Activated T-cell treated with anti-CD3 and anti-CD28 coated beads, Interleukin-2, amount 50 U/mL, for 24 hours (primary cell): ENCODE data around the gene PASK.

Source experiments
- DNase-seq: peaks from one replicate; pipeline ENCODE4 v3.0.0-alpha.2; 2020
- H3K27ac Mint-ChIP-seq: 2 replicates; pipeline ENCODE4 v1.8.0; 2020; ENCODE audit warnings: mild to moderate bottlenecking, mixed read lengths
- H3K27me3 Mint-ChIP-seq: 2 replicates; pipeline ENCODE4 v1.8.0; 2020; ENCODE audit warnings: mixed read lengths
- H3K36me3 Mint-ChIP-seq: 2 replicates; pipeline ENCODE4 v1.8.0; 2020; ENCODE audit warnings: low read depth, mixed read lengths
- H3K4me1 Mint-ChIP-seq: 2 replicates; pipeline ENCODE4 v1.8.0; 2020; ENCODE audit warnings: low read depth, mixed read lengths
- H3K4me3 Mint-ChIP-seq: 2 replicates; pipeline ENCODE4 v1.8.0; 2020; ENCODE audit warnings: mild to moderate bottlenecking, moderate library complexity, mixed read lengths
- H3K9me3 Mint-ChIP-seq: 2 replicates; pipeline ENCODE4 v1.8.0; 2020; ENCODE audit warnings: mixed read lengths

Gene PASK

DNA sequence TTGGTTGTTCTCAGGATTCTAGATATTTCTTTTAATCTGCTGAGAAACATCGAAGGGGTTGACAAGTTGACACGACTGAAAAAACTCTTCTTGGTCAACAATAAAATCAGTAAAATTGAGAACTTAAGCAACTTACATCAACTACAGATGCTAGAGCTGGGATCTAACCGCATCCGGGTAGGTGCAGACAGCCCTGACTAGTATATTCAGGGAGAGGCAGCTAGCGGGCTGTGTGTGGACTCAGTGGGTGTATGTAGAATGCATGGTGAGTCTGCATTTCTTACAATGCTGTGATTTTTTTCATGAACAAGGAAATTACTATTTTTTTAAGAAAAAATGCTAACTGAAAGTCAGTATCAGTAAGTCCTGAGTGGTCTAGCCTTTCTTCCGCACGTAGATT is 11.0 kb upstream of the PASK start:
- Mint-ChIP-seq H3K4me1 (peaks cover 9% of the 10 kb centered on the region), H3K36me3 (peaks cover 83% of the 10 kb centered on the region), H3K9me3 (no peaks in the 10 kb centered on the region)

GRCh38 chr2:241159116-241159515 is 9.8 kb upstream of the PASK start:
- no peak for DNase-seq
- Mint-ChIP-seq H3K36me3 (peaks cover 85% of the 10 kb centered on the region), H3K27ac (peak overlapping the region; percentile 64), H3K4me3 (no peak overlapping the region), H3K4me1 (peaks cover 18% of the 10 kb centered on the region), H3K9me3 (no peaks in the 10 kb centered on the region), H3K27me3 (no peaks in the 10 kb centered on the region)

More for the DNA sequence above, 11.0 kb upstream of the PASK start:
- no peak for DNase-seq
- Mint-ChIP-seq H3K27me3 (no peaks in the 10 kb centered on the region), H3K4me3 (no peak overlapping the region), H3K27ac (no peak overlapping the region)

GRCh38 chr2:241158546-241158900 is 9.3 kb upstream of the PASK start:
- DNase-seq, result no peak
- Mint-ChIP-seq H3K9me3 (no peaks in the 10 kb centered on the region), H3K27ac (peak overlapping the region; percentile 64), H3K4me1 (peaks cover 21% of the 10 kb centered on the region), H3K4me3 (no peak overlapping the region), H3K36me3 (peaks cover 82% of the 10 kb centered on the region), H3K27me3 (no peaks in the 10 kb centered on the region)

- no peak overlapping the region for H3K27ac Mint-ChIP-seq
- no peak for DNase-seq
Measured at GRCh38 chr2:241157841-241158545, 8.7 kb upstream of the PASK start.

DNA sequence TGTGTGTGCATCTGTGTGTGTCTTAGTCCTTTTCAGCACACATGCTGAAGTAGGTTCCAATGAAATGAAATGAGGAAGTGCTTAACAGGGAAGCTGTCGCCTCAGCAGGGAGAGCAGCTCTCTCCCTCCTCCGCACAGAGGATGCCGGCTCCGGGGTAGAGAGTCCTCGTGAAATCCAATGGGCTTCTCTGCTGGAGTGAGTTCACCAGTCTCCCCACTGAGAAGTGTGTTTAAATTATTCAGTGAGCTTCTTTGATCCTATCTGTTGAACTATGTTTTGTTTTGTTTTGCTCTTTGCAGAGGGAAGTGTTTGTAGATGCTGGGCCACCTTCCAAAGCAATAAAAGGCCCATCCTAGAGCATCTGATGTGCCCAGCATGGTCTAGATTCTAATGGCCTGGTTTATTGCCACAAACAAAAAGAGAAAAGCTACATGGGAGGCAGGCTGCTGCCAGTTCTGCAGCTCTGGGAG is 7.7 kb upstream of the PASK start:
- no peak overlapping the region for H3K4me3 Mint-ChIP-seq

More at GRCh38 chr2:241157841-241158545, 8.7 kb upstream of the PASK start:
- H3K4me3 Mint-ChIP-seq, result no peak overlapping the region
- H3K27me3 Mint-ChIP-seq, result no peaks in the 10 kb centered on the region
- no peaks in the 10 kb centered on the region for H3K9me3 Mint-ChIP-seq
- peaks cover 82% of the 10 kb centered on the region for H3K36me3 Mint-ChIP-seq
- peaks cover 26% of the 10 kb centered on the region for H3K4me1 Mint-ChIP-seq

DNA sequence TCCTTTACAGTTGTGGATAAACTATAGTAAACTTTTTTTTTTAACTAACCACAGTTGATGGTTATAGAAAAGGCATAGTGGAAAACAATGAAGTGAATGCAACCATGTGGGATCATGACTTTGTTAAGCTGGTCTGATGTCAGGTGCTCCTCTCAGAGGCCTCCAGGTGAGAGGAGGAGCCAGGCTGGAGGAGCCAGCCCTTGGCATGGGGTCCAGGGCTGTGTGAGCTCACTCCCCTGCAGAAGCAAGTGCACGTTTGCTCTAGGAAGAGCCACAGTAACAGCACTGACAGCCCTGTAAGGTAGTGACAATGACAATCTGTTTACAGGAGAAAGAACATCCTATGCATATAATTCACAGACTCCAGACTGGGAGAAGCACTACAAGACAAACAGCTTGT is 6.7 kb upstream of the PASK start:
- Mint-ChIP-seq H3K9me3 (no peaks in the 10 kb centered on the region), H3K27me3 (no peaks in the 10 kb centered on the region), H3K4me3 (no peak overlapping the region), H3K4me1 (peaks cover 44% of the 10 kb centered on the region), H3K27ac (peak overlapping the region; percentile 50), H3K36me3 (peaks cover 74% of the 10 kb centered on the region)
- no peak for DNase-seq

More for the DNA sequence above, 7.7 kb upstream of the PASK start:
- no peak for DNase-seq
- H3K9me3 Mint-ChIP-seq, result no peaks in the 10 kb centered on the region
- H3K27me3 Mint-ChIP-seq, result no peaks in the 10 kb centered on the region
- H3K4me1 Mint-ChIP-seq, result peaks cover 33% of the 10 kb centered on the region
- H3K27ac Mint-ChIP-seq, result peak overlapping the region; percentile 15
- H3K36me3 Mint-ChIP-seq, result peaks cover 79% of the 10 kb centered on the region

DNA sequence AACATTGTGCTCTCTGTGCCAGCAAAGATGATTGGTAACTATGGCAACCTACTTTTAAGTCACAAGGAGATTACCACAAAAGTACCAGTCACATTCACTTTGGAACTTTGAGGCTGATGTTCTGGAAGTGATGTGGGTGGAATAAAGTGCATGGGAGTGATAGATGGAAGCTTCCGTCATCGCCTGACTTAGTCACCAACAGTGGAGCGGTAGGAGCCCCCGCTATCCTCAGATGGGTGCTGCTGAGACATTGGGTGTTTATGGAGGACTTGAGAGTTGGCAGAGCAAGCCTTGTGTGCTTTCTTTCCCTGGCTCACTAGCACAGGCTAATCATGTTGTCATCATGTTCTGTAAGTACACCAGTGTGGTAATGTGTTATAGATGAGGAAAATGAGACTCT is 5.6 kb upstream of the PASK start:
- H3K4me1 Mint-ChIP-seq, result peaks cover 50% of the 10 kb centered on the region
- H3K4me3 Mint-ChIP-seq, result no peak overlapping the region
- no peaks in the 10 kb centered on the region for H3K9me3 Mint-ChIP-seq
- peak overlapping the region; percentile 55 for H3K27ac Mint-ChIP-seq
- no peaks in the 10 kb centered on the region for H3K27me3 Mint-ChIP-seq
- H3K36me3 Mint-ChIP-seq, result peaks cover 74% of the 10 kb centered on the region
- no peak for DNase-seq

GRCh38 chr2:241153616-241154015 is 4.3 kb upstream of the PASK start:
- H3K4me3 Mint-ChIP-seq, result peak overlapping the region; percentile 24

GRCh38 chr2:241151934-241152660 is 2.8 kb upstream of the PASK start:
- no peaks in the 10 kb centered on the region for H3K27me3 Mint-ChIP-seq
- DNase-seq, result no peak
- peaks cover 50% of the 10 kb centered on the region for H3K36me3 Mint-ChIP-seq
- peak overlapping the region; percentile 92 for H3K4me3 Mint-ChIP-seq
- H3K9me3 Mint-ChIP-seq, result no peaks in the 10 kb centered on the region
- peak overlapping the region; percentile 96 for H3K27ac Mint-ChIP-seq
- H3K4me1 Mint-ChIP-seq, result peaks cover 63% of the 10 kb centered on the region

More at GRCh38 chr2:241153616-241154015, 4.3 kb upstream of the PASK start:
- peaks cover 63% of the 10 kb centered on the region for H3K36me3 Mint-ChIP-seq
- no peaks in the 10 kb centered on the region for H3K9me3 Mint-ChIP-seq
- H3K4me1 Mint-ChIP-seq, result peaks cover 52% of the 10 kb centered on the region
- no peak for DNase-seq
- no peaks in the 10 kb centered on the region for H3K27me3 Mint-ChIP-seq
- H3K27ac Mint-ChIP-seq, result peak overlapping the region; percentile 91

- H3K9me3 Mint-ChIP-seq, result no peaks in the 10 kb centered on the region
- peak overlapping the region; percentile 96 for H3K27ac Mint-ChIP-seq
- no peak for DNase-seq
- peaks cover 65% of the 10 kb centered on the region for H3K4me1 Mint-ChIP-seq
- H3K4me3 Mint-ChIP-seq, result peak overlapping the region; percentile 92
- H3K36me3 Mint-ChIP-seq, result peaks cover 46% of the 10 kb centered on the region
- no peaks in the 10 kb centered on the region for H3K27me3 Mint-ChIP-seq
Measured at GRCh38 chr2:241150660-241151530, 1.6 kb upstream of the PASK start.

- Mint-ChIP-seq H3K27ac (peak within 1 kb of the TSS; percentile 96), H3K4me3 (peak within 1 kb of the TSS; percentile 92), H3K27me3 (no peaks in the 10 kb centered on the region), H3K36me3 (peaks cover 43% of the 10 kb centered on the region), H3K9me3 (no peaks in the 10 kb centered on the region), H3K4me1 (peaks cover 60% of the 10 kb centered on the region)
- peak; percentile 94 for DNase-seq
Measured at GRCh38 chr2:241149925-241150659, 820 bp upstream of the PASK start, which contains the start of gene PPP1R7. TSS of gene PPP1R7 (plus strand) at chr2:241150467. CDS start at chr2:241150496, 29 bp downstream.

DNA sequence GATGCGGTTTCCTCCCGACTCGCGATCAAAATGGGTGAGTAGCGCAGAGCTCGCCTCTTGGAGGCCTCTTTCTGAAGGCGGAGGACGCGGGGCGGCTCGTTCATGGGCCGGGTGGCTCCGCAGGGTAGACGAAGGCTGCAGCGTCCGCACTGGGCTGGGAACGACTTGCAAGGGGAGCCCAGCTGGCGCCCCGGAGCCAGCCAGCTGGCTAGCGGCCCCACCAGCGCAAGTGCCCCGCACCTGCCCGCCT is 328 bp upstream of the PASK start:
- DNase-seq, result no peak
- Mint-ChIP-seq H3K4me1 (peaks cover 55% of the 10 kb centered on the region), H3K27me3 (no peaks in the 10 kb centered on the region), H3K4me3 (peak overlapping the region; percentile 92), H3K27ac (peak overlapping the region; percentile 96), H3K36me3 (peaks cover 43% of the 10 kb centered on the region), H3K9me3 (no peaks in the 10 kb centered on the region)

- H3K4me1 Mint-ChIP-seq, result peaks cover 47% of the 10 kb centered on the region
- no peaks in the 10 kb centered on the region for H3K9me3 Mint-ChIP-seq
- H3K27me3 Mint-ChIP-seq, result no peaks in the 10 kb centered on the region
- peak overlapping the region; percentile 92 for H3K4me3 Mint-ChIP-seq
- no peak for DNase-seq
- peak overlapping the region; percentile 60 for H3K27ac Mint-ChIP-seq
- H3K36me3 Mint-ChIP-seq, result peaks cover 46% of the 10 kb centered on the region
Measured at GRCh38 chr2:241148239-241148638, 1.0 kb downstream of the PASK start.

GRCh38 chr2:241147336-241147735 is 1.9 kb downstream of the PASK start:
- Mint-ChIP-seq H3K4me1 (peaks cover 41% of the 10 kb centered on the region), H3K4me3 (no peak overlapping the region), H3K36me3 (peaks cover 48% of the 10 kb centered on the region), H3K27me3 (no peaks in the 10 kb centered on the region), H3K9me3 (no peaks in the 10 kb centered on the region), H3K27ac (no peak overlapping the region)
- DNase-seq, result no peak
